ENCODE measurements around the gene KLK11.

KLK11 gene

GRCh38 chr19:51064534-51065220 lies 38.3 kb upstream of the KLK11 start, which contains the start of gene KLK13:
Gene KLK13, minus strand, starts transcription at chr19:51065092. Its CDS starts 25 bp downstream, at chr19:51065067.
- H3K4me3 ChIP-seq (ENCODE audit: low read length): no peak within 1 kb of the TSS
- no peak for DNase-seq (ENCODE audit: low read depth)
- TF ChIP-seq CTCF (IDR thresholded peaks at IDR 0.05; ENCODE audit: insufficient read depth, low read depth, low read length, missing control alignments): no peak

GRCh38 chr19:51063664-51064063 lies 37.2 kb upstream of the KLK11 start:
- DNase-seq (ENCODE audit: low read depth): no peak
- no peak overlapping the region for H3K4me3 ChIP-seq (ENCODE audit: low read length)
- no peak for TF ChIP-seq CTCF (IDR thresholded peaks at IDR 0.05; ENCODE audit: insufficient read depth, low read depth, low read length, missing control alignments)

GRCh38 chr19:51060973-51061372 lies 34.6 kb upstream of the KLK11 start:
- DNase-seq (ENCODE audit: low read depth): no peak
- TF ChIP-seq CTCF (IDR thresholded peaks at IDR 0.05; ENCODE audit: insufficient read depth, low read depth, low read length, missing control alignments): no peak
- no peak overlapping the region for H3K4me3 ChIP-seq (ENCODE audit: low read length)

- no peak for TF ChIP-seq CTCF (IDR thresholded peaks at IDR 0.05; ENCODE audit: insufficient read depth, low read depth, low read length, missing control alignments)
- H3K4me3 ChIP-seq (ENCODE audit: low read length): no peak overlapping the region
- DNase-seq (ENCODE audit: low read depth): no peak
Observed at GRCh38 chr19:51060336-51060735, 33.9 kb upstream of the KLK11 start.

GRCh38 chr19:51059715-51060114 lies 33.3 kb upstream of the KLK11 start:
- no peak for TF ChIP-seq CTCF (IDR thresholded peaks at IDR 0.05; ENCODE audit: insufficient read depth, low read depth, low read length, missing control alignments)
- H3K4me3 ChIP-seq (ENCODE audit: low read length): no peak overlapping the region
- no peak for DNase-seq (ENCODE audit: low read depth)

GRCh38 chr19:51055866-51056265 lies 29.4 kb upstream of the KLK11 start:
- DNase-seq (ENCODE audit: low read depth): no peak
- no peak for TF ChIP-seq CTCF (IDR thresholded peaks at IDR 0.05; ENCODE audit: insufficient read depth, low read depth, low read length, missing control alignments)
- no peak overlapping the region for H3K4me3 ChIP-seq (ENCODE audit: low read length)

GRCh38 chr19:51047031-51047335 lies 20.6 kb upstream of the KLK11 start:
- TF ChIP-seq CTCF (IDR thresholded peaks at IDR 0.05; ENCODE audit: insufficient read depth, low read depth, low read length, missing control alignments): no peak
- no peak for DNase-seq (ENCODE audit: low read depth)

More at GRCh38 chr19:51047031-51047335, 20.6 kb upstream of the KLK11 start:
- no peak overlapping the region for H3K4me3 ChIP-seq (ENCODE audit: low read length)

Measured in epithelial cell of esophagus (primary cell).